ENCODE data around the gene RNF167.

Gene RNF167

DNA sequence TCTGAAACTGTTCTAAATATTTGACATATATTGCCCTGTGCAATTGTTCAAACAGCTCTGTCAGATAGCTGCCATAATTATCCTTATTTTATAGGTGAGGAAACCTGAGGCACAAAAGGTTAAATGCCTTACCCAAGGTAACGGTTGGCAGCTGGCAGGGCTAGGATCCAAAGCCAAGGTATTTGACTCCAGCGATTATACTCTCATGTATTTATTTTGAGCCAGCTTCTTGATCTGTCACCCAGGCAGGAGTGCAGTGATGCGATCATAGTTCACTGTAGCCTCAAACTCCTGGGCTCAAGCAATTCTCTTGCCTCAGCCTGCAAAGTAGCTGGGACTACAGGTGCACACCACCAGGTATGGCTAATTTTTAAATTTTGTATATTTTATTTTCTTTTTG, 18.0 kb downstream of the RNF167 start:
- no peak for DNase-seq

DNA sequence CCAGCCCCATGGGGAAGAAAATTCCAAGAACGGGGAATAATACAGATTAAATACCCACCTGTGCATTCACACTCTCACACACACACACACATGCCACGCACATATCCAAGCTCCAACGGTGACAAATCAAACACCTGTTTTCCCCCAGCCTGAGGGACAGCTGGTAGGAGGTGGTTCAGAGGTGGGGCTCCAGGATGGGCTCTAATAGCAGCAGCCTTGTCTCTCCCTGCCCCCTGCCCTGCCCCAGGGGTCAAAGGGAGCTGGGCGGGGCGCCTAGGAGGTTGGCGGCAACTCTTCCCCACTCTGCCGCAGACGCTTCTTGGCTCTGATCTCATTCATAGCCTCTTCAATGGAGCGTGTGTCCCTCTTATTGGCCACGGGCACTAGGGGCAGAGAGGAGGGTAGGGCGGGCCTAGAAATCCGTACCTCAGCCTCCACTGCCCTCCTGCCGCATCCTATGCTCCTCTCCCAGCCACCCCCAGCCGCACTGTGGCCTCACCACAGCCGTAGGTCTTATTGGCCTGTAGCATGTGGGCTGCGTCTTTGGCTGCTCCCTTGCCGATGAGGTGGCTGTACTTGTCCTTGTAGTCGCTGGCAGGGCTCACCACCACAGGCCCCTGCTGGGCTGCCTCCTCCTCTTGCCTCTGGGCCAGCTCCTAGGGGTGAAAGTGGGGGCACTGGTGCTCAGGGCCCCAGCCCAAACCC, 19.3 kb downstream of the RNF167 start:
- no peak for DNase-seq

GRCh38 chr17:4960279-4960922, 20.3 kb downstream of the RNF167 start:
- DNase-seq = no peak

DNA sequence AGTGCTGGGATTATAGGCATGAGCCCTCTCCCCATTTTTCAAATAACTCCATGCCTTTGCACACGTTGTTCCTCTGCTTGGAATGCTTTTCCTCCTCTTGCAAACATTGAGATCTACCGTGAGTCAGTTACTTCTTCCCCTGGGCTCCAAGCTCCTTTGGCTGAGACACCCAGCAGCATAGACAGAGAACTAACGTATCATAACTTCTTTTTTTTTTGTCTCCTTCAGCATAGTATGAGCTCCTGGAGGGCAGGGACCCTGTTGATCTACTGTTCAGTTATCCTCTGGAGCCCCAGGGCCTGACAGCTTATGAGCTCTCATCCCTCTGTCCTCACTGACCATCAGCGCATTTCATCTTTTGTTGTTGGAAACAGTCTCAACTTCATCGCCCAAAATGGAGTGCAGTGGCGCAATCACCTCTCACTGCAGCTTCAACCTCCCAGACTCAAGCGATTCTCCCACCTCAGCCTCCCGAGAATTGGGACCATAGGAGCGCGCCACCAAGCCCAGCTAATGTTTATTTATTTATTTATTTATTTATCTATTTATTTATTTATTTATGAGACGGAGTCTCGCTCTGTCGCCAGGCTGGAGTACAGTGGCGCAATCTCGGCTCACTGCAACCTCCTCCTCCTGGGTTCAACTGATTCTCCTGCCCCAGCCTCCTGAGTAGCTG, 25.4 kb downstream of the RNF167 start:
- DNase-seq = no peak

DNA sequence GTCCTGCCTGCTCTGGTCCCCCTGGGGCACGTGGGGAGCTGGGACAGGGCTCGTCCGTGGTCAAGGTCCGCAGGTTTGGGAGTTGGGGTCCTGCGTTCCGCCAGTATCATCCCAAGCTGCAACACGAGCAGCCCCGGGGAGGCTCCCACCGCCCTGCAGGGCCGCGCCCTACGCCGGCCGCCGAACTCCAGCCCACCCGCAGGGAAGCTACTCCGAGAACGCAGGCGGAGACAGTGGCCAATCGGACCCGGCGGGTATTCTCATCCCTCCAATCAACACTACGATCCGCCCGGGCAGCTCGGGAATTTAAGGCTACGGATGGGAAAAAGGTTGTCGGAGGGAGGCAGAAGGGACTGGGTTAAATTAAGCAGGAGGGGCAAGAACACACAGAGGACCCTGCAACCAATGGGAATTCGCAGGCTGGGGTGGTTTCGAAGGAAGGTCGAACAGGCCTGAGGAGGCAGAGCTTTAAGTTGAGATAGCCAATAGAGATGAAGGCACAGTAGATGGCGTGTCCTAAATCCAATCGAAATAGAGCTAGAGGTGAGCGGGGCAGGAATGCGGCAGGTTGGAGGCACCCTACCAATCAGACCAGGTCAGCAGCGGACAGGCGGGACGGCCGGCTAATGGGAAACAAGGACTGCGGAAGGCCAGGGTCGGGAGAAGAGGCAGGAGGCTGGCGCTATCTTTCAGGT, 26.9 kb downstream of the RNF167 start:
- peak; percentile 91 to 94 for DNase-seq

- DNase-seq = peak; percentile 93
Observed at GRCh38 chr17:4967539-4968485, 27.7 kb downstream of the RNF167 start, which contains the start of gene SPAG7. Gene SPAG7 (minus strand): TSS chr17:4967817. CDS start chr17:4967804, 13 bp downstream.

- DNase-seq = peak; percentile 49 to 52
Observed at GRCh38 chr17:4968486-4969046, 28.5 kb downstream of the RNF167 start.

GRCh38 chr17:4969047-4969550, 29.0 kb downstream of the RNF167 start:
- DNase-seq = peak; percentile 53 to 64

DNA sequence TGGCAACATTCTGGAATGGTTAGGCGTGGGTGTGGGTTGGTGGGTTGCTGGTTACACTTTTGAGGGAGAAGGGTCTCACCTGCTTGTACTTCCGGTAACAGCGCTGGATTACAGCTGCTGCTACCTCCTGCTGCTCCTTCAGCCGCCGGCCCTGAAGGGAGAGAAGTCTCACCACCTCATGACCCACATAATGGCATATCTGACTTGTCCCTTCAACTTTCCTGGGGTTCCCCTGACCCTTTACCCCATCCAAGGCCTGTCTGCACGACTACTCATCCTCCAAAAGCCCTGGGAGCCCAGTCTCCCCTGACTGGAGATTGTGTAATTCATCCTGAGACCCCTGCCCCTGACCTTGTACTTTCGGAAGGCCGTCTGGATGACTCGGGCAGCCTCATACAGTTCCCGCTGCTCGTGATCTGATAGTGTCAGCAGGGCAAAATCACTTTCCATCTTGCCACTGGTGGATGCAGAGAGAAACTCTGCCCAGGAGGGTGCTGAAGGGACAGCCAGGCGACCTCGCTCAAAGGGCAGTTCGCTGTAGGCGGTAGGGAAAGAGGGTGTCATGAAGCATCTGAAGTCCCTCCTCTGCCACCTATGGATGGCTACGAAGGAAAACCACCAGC, 29.6 kb downstream of the RNF167 start:
- peak in 1 of 2 donors; percentile 50 for DNase-seq

GRCh38 chr17:4970273-4970672, 30.2 kb downstream of the RNF167 start:
- DNase-seq = no peak

GRCh38 chr17:4971826-4972225, 31.8 kb downstream of the RNF167 start:
- no peak for DNase-seq

GRCh38 chr17:4972322-4972721, 32.3 kb downstream of the RNF167 start:
- DNase-seq = no peak

DNA sequence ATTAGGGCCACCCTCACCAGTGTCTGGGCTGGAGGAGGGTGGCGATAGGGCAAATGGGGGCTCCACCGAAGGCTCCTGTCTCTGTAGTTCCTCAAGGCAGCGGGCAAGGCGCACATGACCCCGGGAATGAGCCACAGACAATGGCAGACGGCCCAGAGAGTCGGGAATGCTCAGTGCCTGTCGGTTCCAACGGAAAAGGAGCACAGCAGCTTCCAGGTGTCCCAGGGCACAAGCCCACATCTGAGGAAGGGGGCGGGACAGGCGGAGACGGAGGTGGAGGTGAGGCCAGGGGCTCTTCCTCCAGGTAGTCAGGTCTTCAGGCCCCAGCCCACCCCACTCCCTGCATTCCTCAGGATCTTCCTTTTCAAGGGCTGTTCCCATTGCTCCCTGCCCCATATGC, 32.7 kb downstream of the RNF167 start:
- DNase-seq = no peak

DNA sequence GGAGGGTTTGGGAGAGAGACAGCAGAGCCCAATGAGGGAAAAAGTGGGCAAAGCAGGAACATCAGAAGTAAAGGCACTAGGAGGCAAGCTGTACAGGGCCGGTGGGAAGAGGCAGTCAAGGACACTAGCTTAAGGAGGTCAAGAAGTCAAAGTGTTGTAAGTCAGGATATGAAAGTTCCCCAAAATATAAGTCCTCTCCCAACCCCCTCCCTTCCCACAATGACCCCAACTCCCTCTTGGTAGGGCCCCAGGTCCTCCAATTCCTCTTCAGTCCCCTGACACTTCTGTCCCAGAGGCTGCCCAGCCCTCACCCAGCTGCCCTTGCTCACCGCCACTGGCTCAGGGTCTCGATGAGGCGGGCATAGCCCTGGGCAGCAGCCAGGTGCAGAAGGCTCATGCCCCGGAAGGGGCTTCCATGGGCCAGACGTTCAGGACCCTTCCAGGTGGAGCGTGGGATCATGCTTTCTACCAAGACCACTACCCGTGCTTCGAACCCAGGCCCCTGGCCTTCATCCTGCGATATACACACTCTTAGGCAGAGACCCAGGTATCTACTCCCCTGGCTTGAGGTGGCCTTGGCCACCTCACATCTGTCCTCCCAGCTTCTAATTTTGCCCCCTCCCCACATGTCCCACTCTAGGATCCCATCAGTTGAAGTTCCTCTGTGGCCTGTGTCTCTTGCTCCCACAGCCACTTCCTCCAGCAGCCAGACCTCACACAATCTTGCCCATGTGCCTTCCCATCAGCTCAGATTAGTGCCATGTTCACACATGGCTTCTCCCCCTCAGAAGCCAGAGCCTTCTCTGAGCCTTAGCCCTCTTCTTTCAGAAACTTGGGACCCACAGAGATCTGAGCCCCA, 33.4 kb downstream of the RNF167 start:
- DNase-seq = no peak

- no peak for DNase-seq
Observed at GRCh38 chr17:4974115-4974670, 34.1 kb downstream of the RNF167 start.

DNA sequence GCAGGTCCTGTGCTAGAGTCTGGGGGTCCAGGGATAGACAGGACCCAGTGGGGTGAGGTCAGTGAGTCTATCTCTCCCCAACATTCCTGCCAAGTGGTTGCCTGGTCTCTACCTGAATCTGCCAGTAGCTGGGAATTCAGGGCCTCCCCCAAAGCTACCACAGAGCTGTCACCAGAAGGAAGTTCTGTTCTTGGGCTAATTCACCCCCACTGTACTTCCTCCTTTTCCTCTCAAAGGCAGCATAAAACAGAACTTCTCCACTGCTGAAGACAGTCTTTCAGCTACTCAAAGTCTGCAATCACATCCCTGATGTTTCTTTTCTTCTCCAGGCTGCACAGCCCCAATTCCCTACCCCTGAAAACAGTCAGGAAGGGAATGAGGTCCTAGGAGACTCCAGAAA, 38.7 kb downstream of the RNF167 start:
- no peak for DNase-seq

- DNase-seq = peak in 1 of 2 donors; percentile 55
Observed at GRCh38 chr17:4980644-4981216, 40.7 kb downstream of the RNF167 start.

GRCh38 chr17:4982305-4982704, 42.2 kb downstream of the RNF167 start:
- no peak for DNase-seq

DNA sequence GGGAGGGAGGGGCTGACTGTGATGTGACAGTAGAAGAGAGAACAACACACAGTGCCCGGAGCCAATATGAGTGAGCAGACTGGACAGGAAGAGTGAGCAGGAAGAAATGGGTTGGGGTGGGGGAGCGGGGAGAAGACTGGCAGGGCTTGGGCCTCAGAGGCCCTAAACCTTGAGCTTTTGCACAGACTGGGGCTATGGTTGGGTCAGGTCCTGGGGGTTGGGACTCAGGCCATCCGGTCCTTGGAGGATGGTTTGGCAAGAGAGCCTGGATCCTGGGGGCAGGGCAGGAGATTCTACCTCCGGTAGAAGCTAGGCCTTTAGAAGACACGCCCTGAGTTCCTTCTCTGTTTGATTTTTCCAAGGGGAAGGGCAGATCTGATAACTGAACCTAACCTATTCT, 46.3 kb downstream of the RNF167 start:
- no peak for DNase-seq

All from stimulated activated CD4-positive, alpha-beta T cell treated with anti-CD3 and anti-CD28 coated beads, Interleukin-2, amount 100 ng/mL, for 24 hours (primary cell).